HG03175 (cell line): ENCODE results near the gene CCNE1.
"Not testable (repeated sequence)": the region's sequence is repeated elsewhere in the genome, so short reads cannot be mapped to it uniquely, and the experiment has no call there.

Experiments
- ATAC-seq: cut with Tn5 transposase; IDR thresholded peaks from one replicate; pipeline ENCODE4 v1.9.1; 2021; ENCODE audit warnings: mild to moderate bottlenecking, moderate library complexity; ENCODE audit not compliant: unreplicated experiment

Gene CCNE1

GRCh38 chr19:29785955-29786589 is 25.7 kb upstream of the CCNE1 start:
- no peak for ATAC-seq

- ATAC-seq = no peak
These were observed 24.5 kb upstream of the CCNE1 start for GRCh38 chr19:29787281-29787680.

- ATAC-seq = no peak
These were observed 22.8 kb upstream of the CCNE1 start for GRCh38 chr19:29789007-29789406.

- ATAC-seq = no peak
These were observed 18.6 kb upstream of the CCNE1 start for GRCh38 chr19:29793116-29793727.

GRCh38 chr19:29794490-29794889 is 17.3 kb upstream of the CCNE1 start:
- not testable (repeated sequence) for ATAC-seq

GRCh38 chr19:29795461-29796172 is 16.2 kb upstream of the CCNE1 start:
- ATAC-seq = no peak

- no peak for ATAC-seq
These were observed 15.6 kb upstream of the CCNE1 start for GRCh38 chr19:29796173-29796573.

GRCh38 chr19:29798774-29799497 is 12.9 kb upstream of the CCNE1 start:
- ATAC-seq = no peak

- no peak for ATAC-seq
These were observed 11.5 kb upstream of the CCNE1 start for GRCh38 chr19:29800100-29800825.

- ATAC-seq = not testable (repeated sequence)
These were observed 7.8 kb upstream of the CCNE1 start for GRCh38 chr19:29803951-29804350.

GRCh38 chr19:29804493-29804892 is 7.3 kb upstream of the CCNE1 start:
- ATAC-seq = peak; percentile 80

- no peak for ATAC-seq
These were observed 6.5 kb upstream of the CCNE1 start for GRCh38 chr19:29805031-29805965.

- ATAC-seq = no peak
These were observed 5.5 kb upstream of the CCNE1 start for GRCh38 chr19:29806098-29806866.

GRCh38 chr19:29807178-29807577 is 4.6 kb upstream of the CCNE1 start:
- ATAC-seq = no peak

GRCh38 chr19:29807870-29808405 is 3.9 kb upstream of the CCNE1 start:
- no peak for ATAC-seq

- no peak for ATAC-seq
These were observed 1.8 kb upstream of the CCNE1 start for GRCh38 chr19:29809795-29810503.

- no peak for ATAC-seq
These were observed 1.3 kb upstream of the CCNE1 start for GRCh38 chr19:29810504-29810871.
